GM20000 (cell line): ENCODE data around the gene ARL5C.

ENCODE experiments used
- DNase-seq: peaks from one replicate; pipeline ENCODE4 v3.0.0; 2012; ENCODE audit warnings: low spot score
- TF ChIP-seq, protein P1 (sequence below): IDR thresholded peaks from 2 replicates; pipeline ENCODE4 v1.5.1; 2012; ENCODE audit warnings: mild to moderate bottlenecking, control low read depth; ENCODE audit errors: extremely low read depth, missing control alignments

The ARL5C gene

GRCh38 chr17:39155654-39156053 lies 10.3 kb downstream of the ARL5C start:
- no peak for DNase-seq
- TF ChIP-seq, protein P1, sequence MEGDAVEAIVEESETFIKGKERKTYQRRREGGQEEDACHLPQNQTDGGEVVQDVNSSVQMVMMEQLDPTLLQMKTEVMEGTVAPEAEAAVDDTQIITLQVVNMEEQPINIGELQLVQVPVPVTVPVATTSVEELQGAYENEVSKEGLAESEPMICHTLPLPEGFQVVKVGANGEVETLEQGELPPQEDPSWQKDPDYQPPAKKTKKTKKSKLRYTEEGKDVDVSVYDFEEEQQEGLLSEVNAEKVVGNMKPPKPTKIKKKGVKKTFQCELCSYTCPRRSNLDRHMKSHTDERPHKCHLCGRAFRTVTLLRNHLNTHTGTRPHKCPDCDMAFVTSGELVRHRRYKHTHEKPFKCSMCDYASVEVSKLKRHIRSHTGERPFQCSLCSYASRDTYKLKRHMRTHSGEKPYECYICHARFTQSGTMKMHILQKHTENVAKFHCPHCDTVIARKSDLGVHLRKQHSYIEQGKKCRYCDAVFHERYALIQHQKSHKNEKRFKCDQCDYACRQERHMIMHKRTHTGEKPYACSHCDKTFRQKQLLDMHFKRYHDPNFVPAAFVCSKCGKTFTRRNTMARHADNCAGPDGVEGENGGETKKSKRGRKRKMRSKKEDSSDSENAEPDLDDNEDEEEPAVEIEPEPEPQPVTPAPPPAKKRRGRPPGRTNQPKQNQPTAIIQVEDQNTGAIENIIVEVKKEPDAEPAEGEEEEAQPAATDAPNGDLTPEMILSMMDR: no peak

GRCh38 chr17:39153599-39154051 lies 12.3 kb downstream of the ARL5C start:
- DNase-seq: peak; percentile 76
- TF ChIP-seq, protein P1: no peak

DNA sequence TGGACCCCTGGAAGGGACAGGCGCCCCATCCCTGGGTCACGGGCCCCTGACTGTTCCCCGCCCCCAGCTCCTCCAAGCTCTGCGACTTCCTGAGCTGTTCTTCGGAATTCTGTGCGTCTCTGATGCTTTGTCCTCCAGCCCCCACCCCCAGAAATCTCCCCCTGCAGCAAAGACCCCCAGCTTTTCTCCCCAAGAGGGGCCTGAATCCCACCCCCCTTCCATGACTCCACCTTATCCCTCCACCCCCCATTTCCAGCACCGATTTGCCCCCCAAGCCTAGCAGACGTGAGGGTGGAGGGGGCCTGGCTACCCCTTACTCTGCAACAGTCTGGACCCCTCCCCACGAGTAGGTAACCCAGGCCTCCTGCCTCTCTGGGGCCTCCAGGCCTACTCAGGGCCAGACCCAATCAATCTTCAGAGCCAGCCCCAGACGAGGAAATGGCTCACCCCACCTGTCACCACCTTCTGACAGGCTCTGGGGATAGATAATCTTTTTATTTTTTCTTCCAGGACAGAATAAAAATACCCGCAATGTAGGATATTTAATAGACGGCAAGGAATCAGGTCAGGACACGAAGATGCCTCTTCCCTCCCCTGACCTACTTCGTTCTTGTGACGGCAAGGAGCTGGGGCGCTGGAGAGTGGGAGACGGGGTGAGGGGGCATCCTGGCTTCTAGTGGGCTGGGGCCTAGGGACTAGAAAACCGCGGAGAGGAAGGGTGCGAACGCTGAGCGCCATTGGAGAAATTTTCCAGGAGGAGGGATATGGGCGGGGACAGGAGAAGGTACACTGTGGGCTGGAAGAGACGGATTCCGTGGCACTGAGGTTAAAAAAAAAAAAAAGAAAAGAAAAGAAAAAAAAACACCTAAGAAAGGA lies 13.8 kb downstream of the ARL5C start:
- TF ChIP-seq, protein P1: no peak
- DNase-seq: no peak

GRCh38 chr17:39151150-39151942 lies 14.6 kb downstream of the ARL5C start, which contains the start of gene PLXDC1:
Gene PLXDC1, minus strand, starts transcription at chr17:39151637. Its CDS starts 200 bp downstream, at chr17:39151437.
- no peak for DNase-seq
- TF ChIP-seq, protein P1: no peak

GRCh38 chr17:39150795-39151149 lies 15.2 kb downstream of the ARL5C start:
- TF ChIP-seq, protein P1: no peak
- no peak for DNase-seq

GRCh38 chr17:39150104-39150634 lies 15.8 kb downstream of the ARL5C start:
- TF ChIP-seq, protein P1: no peak
- no peak for DNase-seq
